ENCODE results near the gene TPRG1.

- TF ChIP-seq POLR2A (IDR thresholded peaks at IDR 0.05; ENCODE audit: low read length) (no peak), GATA1 (IDR thresholded peaks at IDR 0.05; ENCODE audit: low read depth, low read length) (no peak)
Observed at GRCh38 chr3:189142527-189142926, 29.2 kb upstream of the TPRG1 start.

Data from erythroblast (primary cell).